GM12801 (cell line): ENCODE measurements around the gene ZNF580.

Experiments used
- TF ChIP-seq, protein P1 (sequence below): IDR thresholded peaks from one replicate; pipeline ENCODE4 v1.5.1; 2011; ENCODE audit warnings: control low read depth; ENCODE audit not compliant: insufficient read length; ENCODE audit errors: extremely low read depth

ZNF580 gene

GRCh38 chr19:55660991-55661390, 20.2 kb downstream of the ZNF580 start:
- TF ChIP-seq, protein P1, sequence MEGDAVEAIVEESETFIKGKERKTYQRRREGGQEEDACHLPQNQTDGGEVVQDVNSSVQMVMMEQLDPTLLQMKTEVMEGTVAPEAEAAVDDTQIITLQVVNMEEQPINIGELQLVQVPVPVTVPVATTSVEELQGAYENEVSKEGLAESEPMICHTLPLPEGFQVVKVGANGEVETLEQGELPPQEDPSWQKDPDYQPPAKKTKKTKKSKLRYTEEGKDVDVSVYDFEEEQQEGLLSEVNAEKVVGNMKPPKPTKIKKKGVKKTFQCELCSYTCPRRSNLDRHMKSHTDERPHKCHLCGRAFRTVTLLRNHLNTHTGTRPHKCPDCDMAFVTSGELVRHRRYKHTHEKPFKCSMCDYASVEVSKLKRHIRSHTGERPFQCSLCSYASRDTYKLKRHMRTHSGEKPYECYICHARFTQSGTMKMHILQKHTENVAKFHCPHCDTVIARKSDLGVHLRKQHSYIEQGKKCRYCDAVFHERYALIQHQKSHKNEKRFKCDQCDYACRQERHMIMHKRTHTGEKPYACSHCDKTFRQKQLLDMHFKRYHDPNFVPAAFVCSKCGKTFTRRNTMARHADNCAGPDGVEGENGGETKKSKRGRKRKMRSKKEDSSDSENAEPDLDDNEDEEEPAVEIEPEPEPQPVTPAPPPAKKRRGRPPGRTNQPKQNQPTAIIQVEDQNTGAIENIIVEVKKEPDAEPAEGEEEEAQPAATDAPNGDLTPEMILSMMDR, result no peak

DNA sequence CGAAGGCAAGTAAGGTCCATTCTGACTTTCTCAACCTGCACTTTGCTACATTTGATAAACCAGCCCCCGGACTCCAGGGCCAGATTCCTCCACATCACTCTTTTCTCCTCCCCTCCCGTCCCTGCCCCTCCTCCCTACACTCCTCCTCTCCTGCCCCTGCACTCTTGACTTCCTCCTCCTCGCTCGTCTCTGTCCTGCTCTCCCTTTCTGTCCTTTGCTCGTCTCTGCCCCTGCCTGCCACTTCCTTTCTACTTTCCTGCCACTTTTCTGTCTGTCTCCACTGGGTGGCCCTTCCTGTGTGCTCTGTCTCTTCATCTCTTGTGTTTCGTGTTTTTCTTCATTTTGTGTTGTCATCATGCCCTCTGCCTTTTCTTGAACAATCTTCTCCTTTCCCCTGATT, 21.0 kb downstream of the ZNF580 start:
- TF ChIP-seq, protein P1, result no peak

GRCh38 chr19:55663846-55664536, 23.2 kb downstream of the ZNF580 start:
- TF ChIP-seq, protein P1, result no peak

GRCh38 chr19:55666343-55667005, 25.7 kb downstream of the ZNF580 start:
- TF ChIP-seq, protein P1, result no peak

- TF ChIP-seq, protein P1, result no peak
Measured at GRCh38 chr19:55667006-55667381, 26.2 kb downstream of the ZNF580 start.

DNA sequence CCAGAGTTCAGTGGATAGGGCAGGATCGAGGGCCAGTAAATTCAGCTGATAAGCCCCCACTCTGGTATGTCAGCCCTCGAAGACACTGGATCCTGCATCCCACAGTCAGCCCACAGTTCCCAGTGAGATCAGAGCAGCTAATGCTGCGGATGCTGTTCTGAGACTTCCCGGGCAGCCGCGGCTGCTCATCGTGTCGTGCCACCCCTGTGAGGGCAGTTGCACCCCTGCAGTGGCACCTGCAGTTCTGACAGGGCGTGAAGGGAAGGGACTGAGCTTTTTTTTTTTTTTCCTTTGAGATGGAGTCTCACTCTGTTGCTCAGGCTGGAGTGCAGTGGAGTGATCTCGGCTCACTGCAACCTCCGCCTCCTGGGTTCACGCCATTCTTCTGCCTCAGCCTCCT, 26.7 kb downstream of the ZNF580 start:
- TF ChIP-seq, protein P1, result no peak

- TF ChIP-seq, protein P1, result no peak
Measured at GRCh38 chr19:55667958-55668357, 27.2 kb downstream of the ZNF580 start.
